GM19468 (cell line): Measurements from ENCODE around the gene UNC45B.
"Not testable (repeated sequence)": the region's sequence is repeated elsewhere in the genome, so short reads cannot be mapped to it uniquely, and the experiment has no call there.

Source experiments
- ATAC-seq: cut with Tn5 transposase; IDR thresholded peaks from one replicate; pipeline ENCODE4 v1.9.1; 2021; ENCODE audit warnings: mild to moderate bottlenecking, moderate library complexity, moderate number of reproducible peaks; ENCODE audit not compliant: unreplicated experiment; ENCODE audit errors: extremely low read depth

UNC45B gene

DNA sequence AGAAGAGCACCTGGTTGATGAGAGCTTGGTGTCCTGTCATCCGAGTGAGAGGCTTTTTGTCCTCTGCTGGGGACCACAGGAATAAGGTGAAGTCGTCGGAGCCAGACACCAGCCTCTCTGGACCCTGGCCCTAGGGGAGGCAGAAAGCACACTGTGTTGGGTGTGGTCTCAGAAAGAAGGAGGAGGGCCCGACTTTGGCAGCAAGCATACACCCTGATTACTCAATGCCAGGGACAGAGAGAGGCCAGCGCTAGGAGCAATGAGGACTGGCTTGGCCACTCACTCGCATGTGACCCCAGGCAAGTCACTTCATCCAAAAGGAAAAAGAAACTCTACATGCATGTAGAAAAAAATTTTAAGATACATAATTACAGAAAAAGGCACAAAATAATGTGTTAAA, 12.3 kb upstream of the UNC45B start:
- ATAC-seq: no peak

DNA sequence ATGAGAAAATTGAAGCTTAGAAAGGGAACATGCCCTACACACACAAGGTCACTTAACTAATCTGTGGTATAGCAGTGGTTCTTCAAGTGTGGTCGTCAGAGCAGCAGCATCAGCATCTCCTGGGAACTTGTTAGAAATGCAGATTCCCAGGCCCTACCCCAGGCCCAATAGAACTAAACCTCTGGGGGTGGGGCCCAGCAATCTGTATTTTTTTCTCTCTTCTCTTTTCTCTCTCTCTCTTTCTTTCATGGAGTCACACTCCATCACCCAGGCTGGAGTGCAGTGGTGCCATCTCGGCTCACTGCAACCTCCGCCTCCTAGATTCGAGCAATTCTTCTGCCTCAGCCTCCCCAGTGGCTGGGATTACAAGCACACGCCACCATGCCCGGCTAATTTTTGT, 9.4 kb upstream of the UNC45B start:
- ATAC-seq: no peak

DNA sequence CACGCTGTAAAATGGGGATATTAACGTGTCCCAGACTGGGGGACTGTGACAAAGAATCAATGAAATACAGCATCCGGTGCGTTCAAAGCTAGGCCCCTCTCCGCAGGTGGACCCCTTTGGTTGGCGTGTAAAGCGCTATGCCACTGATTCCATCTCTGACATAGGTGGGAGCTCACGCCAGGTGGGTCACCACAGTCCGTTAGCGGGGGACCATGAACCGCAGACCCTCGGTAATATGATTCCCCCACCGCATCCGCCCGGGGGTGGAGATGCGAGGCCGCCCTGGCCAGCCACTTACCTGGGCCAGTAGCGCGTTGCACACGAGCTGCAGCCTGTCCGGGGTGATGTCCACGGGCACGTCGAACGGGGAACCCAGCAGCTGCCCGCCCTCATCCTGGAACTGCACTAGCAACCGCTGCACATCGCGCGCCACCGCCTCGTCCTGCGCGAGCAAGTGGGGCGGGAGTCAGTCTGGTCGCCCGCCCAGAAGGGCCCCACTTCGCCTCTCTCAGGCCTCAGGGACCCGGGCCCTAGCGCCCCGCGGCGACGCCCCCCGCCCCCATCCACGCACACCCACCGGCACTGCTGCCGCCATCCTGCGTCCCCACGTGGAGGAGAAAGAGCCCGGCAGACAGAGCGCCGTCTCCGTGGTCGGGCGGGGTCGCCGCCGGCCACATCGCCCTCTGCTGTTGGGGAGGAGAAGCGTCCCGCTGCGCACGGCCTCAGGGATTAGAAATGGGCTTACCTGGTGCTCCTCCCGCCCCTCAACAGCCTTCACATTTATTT, 5.7 kb upstream of the UNC45B start, which contains the start of gene NLE1:
Gene NLE1 (minus strand): TSS at position 623 of the 786 bp plus-strand sequence. CDS start 28 bp downstream, at position 595.
- peak; percentile 34 for ATAC-seq

DNA sequence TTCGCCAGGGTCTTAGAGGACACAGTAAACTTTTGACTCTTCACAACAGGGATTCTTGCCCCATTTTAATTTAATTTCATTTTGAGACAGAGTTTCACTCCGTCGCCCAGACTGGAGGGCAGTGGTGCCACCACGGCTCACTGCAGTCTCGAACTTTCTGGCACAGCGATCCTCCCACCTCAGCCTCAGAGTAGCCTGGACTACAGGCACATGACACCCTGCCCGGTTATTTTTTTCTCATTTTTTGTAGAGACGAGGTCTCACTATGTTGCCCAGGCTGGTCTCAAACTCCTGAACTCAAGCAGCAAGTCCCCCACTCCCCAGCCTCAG, 5.2 kb upstream of the UNC45B start:
- ATAC-seq: no peak

DNA sequence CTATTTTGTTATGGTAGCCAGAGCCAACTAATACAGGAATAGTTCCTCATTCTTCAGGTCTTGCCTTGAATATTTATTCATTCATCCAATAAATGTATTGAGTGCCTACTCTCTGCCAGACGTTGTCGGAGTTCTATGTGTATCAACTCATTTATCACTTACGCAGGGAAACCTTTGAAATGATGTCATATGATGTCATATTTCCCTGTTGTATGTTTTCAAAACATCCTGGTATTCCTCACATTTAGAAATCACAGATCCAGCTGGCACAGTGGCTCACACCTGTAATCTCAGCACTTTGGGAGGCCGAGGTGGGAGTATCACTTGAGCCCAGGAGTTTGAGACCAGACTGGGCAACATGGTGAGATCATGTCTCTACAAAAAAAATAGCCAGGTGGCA, 2.8 kb upstream of the UNC45B start:
- ATAC-seq: no peak

DNA sequence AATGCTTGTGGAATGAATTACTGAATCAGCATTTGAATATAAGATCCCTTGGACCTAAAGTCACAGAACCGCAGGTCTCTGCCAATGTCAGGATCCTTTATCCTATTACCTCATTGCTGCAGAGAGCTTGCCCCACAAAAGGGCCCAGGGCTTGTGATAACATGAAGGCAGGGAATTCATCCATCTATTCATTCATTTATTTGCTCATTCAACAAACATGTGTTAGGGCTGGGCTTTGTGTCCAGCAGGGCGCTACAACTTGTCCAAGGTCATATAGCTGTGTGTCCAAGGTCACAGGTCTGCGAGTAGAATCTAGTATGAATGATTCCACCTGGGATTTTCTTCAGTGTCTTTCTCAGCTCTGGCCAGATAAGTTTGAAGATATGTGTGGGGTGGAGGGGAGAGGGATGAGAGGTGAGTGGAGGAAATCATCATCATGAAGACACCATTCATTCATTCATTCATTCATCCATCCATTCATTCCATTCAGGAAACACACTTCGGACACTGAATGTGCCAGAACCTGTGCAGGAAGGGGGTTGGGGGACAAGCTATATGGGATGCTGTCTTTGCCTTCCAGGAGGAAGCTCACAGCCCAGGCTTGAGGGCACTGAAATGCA, 1.3 kb upstream of the UNC45B start:
- no peak for ATAC-seq

DNA sequence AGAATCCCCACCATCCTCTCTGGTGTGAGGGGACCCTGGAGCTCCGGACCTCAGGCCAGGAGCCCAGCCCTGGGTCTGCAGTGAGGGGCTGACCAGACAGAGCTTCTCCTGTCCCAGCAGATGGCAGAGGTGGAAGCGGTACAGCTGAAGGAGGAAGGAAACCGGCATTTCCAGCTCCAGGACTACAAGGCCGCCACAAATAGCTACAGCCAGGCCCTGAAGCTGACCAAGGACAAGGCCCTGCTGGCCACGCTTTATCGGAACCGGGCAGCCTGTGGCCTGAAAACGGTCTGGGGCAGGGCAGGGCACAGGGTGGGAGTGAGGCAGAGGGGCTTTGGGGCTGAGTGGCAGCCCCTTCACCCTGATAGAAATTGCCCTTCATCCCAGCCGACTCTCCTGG, 527 bp downstream of the UNC45B start:
- no peak for ATAC-seq

DNA sequence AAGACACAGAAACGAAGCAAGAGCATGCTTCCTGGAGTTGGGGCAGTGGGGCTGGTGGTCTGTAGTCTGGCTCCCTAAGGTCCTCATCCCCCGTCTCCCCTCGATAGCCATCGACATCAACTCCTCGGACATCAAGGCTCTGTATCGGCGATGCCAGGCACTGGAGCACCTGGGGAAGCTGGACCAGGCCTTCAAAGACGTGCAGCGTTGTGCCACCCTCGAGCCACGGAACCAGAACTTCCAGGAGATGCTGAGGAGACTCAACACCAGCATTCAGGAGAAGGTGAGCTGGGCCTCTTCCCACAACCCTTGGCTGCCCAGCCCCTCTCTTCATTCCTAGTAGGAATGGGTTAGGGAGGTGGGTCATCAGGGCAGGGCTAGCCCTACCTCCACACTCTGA, 2.3 kb downstream of the UNC45B start:
- ATAC-seq: no peak

DNA sequence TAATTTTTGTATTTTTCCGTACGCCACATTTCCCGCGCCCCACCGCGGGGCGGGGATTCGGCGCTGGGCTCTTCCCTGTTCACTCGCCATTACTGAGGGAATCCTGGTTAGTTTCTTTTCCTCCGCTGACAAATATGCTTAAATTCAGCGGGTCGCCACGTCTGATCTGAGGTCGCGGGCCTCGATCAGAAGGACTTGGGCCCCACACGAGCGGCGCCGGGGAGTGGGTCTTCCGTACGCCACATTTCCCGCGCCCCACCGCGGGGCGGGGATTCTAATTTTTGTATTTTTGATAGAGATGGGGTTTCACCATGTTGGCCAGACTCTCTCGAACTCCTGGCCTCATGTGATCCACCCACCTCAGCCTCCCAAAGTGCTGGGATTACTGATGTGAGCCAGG, 3.5 kb downstream of the UNC45B start:
- not testable (repeated sequence) for ATAC-seq

DNA sequence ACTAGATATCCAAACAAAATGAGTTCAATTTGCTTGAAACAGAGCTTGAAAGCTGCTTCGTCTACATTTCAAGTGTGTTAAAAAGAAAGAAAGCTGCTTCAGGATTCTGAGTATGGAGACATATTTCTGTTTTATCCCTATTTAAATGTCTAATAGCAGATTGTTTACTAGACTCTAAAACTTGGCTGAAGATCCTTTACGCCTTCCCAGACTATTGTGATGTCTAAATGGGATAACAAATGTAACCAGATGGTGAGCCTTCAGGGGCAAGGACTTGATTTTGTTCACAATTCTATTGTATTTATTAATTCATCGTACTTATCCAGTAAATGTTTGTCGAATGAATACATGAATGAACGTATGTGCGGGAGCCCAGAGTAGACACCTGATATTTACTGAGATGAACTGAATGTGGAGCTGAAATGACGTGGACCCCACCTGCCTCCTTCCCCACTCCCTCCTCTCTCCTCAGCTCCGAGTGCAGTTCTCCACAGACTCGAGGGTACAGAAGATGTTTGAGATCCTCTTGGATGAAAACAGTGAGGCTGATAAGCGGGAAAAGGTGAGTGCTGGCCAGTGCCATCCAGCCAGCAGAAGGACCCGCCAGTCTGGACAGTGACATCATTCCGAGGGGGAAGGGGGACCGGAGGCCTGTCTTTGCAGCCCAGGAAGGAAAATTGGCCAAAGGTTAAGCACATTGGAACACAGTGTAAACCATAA, 5.0 kb downstream of the UNC45B start:
- ATAC-seq: no peak

DNA sequence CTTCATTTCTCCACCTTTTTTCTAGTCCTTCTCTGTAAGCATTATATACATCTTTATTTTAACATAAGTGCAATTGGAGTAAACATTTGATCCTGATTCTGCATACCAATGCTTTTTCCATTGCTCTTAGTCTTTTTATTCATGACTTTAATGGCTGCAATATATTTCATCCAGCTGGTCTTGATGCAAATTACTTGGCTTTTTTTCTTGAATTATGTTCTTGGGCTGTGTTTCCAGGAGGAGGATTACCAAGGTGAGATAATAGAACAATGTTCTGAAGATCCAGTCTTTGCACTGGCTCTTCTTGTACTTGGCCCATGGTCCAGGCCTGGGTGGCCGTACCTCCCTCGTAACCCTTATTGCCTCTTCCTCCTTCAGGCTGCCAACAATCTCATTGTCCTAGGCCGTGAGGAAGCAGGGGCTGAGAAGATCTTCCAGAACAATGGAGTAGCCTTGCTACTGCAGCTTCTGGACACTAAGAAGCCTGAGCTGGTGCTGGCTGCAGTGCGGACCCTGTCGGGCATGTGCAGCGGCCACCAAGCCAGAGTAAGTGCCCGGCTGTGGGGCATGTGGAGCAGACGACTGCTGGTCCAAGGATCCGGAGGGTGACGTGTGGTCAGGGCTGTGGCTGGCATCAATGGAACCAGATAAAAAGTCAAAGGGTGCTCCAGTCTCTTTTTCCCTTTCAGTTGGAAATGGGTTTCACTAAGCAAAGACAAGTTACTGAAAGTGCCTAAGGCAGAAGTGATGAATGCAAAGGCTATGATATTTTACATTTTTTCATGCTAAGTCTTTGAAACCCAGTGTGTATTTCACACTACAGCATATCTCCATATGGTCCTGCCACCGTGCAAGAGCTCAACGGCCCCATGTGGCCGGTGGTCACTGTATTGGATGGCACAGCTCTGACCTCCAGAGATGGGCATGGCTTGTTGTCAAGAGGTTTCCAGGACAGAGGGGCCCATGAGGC, 6.9 kb downstream of the UNC45B start:
- no peak for ATAC-seq

DNA sequence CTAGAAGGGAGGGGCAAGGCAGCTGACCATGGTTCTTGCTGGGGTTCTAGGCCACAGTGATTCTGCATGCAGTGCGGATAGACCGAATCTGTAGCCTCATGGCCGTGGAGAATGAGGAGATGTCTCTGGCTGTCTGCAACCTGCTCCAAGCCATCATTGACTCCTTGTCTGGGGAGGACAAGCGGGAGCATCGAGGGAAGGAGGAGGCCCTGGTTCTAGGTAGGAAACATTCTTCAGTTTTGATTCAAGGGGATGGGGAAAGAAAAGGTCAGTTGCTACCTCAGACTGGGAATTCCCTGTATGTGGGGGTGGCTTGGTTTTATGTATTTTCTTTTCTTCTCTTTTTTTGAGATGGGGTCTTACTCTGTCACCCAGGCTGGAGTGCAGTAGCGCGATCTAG, 7.6 kb downstream of the UNC45B start:
- ATAC-seq: no peak

DNA sequence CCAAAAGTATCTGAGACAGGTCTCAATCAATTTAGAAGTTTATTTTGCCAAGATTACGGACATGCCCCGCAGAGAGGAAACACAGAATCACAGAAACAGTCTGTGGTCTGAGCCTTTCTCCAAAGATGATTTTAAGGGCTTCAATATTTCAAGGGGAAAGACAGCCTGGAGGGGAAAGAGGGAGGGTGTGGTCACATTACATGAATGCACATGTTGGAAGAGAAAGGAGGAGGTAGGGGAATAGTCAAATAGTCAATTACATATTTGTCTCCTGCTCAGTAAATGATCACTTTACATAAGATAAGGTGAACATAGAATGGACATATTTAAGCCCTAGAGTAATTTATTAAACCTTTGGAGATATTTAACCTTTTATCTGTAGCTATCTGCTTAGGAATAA, 12.3 kb downstream of the UNC45B start:
- no peak for ATAC-seq

DNA sequence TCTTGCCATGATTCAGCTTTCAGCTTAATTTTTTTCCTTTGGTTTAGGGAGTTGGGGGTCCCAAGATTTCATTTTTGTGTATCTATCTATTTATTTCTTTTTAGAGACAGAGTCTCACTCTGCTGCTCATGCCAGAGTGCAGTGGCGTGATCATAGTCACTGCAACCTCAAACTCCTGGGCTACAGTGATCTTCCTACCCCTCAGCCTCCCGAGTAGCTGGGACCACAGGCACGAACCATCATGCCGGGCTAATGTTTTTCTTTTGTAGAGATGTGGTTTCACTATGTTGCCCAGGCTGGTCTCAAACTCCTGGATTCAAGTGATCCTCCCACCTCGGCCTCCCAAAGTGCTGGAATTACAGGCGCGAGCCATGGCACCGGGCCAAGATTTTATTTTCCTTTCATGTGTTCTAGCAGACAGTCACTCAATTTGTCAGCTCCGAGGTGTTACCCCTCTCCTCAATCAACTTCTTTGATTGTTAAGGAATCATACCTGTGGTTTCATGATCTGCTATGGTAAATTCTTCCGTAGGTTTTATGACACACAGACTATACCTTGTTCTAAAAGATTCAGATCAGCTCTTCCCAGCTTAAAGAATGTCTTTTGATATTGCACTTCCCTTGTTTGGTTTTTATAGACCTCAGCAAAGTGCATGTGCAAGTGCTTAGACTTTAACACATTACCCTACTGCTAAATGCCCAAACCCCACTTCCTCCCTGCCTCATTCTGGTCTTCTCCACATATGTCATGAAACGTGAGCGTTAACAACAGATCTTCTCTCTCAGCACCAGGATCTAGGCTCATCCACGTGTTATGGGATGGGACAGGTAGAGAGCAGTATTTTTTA, 13.0 kb downstream of the UNC45B start:
- no peak for ATAC-seq

DNA sequence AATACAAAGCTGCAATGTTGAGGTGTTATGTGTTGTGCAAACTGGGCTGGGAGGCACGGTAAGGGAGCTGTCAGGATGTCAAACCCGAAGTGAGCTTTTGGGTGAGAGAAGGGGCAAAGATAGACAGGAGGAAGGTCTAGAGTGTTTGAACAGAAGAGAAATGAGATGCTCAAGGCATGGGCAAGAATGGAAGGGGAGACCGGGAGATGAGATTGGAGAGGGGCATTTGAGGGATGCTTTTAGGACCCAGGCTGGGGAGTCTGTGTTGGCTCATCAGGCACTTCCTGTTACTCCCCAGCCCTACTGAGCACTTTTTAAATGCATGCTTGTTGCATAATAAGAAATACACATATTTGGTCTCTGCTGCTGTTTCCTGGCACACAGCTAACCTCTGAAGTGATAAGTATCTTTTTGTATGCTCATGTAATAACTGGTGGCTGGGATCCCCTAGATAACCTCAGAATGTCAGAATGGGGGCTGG, 13.7 kb downstream of the UNC45B start:
- no peak for ATAC-seq

DNA sequence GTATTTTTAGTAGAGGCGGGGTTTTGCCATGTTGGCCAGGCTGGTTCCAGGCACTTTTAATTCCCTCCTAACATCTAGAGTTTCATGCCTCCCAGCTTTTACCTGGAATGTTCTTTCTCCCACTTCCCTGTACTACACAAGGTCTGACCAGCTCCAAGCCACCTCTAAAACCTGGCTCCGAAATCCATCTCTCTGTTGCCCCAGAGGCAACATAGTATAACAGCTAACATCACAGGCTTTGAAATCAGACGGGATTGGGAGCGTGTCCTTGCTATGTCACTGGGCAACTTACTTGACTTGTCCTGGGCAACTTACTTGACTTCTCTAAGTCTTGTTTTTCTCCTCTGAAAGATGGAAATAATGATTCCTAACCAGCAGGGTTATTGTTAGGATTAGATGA, 15.1 kb downstream of the UNC45B start:
- no peak for ATAC-seq

DNA sequence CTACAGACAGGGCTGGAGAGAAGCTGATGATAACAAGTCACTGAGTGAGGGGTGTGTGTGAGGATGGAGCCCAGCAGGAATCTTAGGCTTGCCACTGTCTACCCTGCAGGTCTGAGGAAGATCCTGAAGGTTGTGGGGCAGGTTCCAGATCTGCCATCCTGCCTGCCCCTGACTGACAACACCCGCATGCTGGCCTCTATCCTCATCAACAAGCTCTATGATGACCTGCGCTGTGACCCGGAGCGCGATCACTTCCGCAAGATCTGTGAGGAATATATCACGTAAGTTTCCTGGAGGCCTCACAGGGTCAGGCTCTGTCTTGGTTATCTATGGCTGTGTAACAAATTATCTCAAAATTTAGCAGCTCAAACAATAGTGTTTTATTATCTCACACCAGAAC, 16.3 kb downstream of the UNC45B start:
- no peak for ATAC-seq

DNA sequence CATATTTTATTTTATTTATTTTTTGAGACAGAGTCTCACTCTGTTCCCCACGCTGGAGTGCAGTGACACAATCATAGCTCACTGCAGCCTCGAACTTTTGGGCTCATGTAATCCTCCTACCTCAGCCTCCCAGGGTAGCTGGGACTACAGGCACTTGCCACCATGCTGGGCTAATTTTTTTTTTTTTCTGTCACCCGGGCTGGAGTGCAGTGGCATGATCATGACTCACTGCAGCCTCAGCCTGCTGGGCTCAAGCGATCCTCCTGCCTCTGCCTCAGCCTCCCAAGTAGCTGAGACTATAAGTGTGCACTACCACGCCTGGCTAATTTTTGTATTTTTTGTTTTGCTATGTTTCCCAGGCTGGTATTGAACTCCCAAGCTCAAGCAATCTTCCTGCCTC, 17.1 kb downstream of the UNC45B start:
- no peak for ATAC-seq

DNA sequence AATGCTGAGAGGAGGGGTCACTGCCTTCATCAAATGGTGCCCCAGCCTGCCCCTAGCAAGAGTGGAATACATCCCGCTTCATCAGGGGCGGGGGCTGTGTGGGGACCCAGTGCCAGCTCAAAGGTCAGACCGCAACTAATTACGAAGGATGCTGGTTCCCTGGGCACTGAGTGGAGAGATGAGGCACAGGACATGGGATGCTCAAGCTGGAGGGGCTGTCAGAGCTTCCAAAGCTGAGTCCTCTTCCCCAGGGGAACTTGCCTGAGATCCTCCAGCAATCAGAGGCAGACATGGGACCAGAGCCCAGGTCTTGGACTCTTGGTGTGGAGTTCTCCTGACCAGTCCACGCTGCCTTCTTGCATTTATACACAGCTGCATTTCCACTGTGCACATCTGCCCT, 18.9 kb downstream of the UNC45B start:
- ATAC-seq: no peak
